ENCODE measurements around the gene FAM81A. TPM values are rescaled to one million over a fixed set of nuclear protein-coding genes. Genes with fewer than 3 reads are reported as not detected.

FAM81A gene
- total and polyA plus RNA-seq, 2 donors (not counting 1 experiment from before 2014, with no cell fraction given), result 0.24 to 0.33 TPM

DNA sequence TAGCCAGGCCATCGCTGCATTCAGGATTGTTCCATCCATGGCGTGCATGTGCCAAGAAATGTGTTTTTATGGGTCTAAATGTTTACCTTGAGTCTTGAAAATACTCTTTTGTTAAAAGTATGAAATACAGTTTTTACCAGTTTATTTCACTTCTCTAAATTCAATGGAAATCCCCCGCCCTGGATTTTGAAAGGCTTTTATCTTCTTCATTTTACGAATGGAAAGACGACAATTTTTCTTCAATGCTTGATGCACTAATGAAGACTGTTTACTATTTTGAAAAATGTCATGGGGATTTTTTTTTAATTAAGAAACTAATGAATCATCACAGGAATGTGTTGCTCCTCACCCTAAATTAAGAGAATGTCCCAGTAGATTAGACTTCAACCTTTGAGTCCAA is 83.5 kb downstream of the FAM81A start:
- Histone ChIP-seq H3K79me2 (ENCODE audit: control insufficient read depth, insufficient read depth, low read length) (no peaks in the 10 kb centered on the region), H3K27me3 (ENCODE audit: control insufficient read depth, insufficient read depth, low read length) (no peaks in the 10 kb centered on the region), H3K4me3 (replicated peaks in 1 of 4; ENCODE audit: control extremely low read depth in 1 of 4, insufficient read depth in 1 of 4, low read depth in 3 of 4, low read length in 4 of 4) (no peak overlapping the region), H3K4me1 (ENCODE audit: control insufficient read depth, extremely low read depth, insufficient read depth, low read length) (no peaks in the 10 kb centered on the region), H3K9me3 (ENCODE audit: control insufficient read depth, insufficient read depth, low read depth, low read length) (no peaks in the 10 kb centered on the region), H3K27ac (ENCODE audit: insufficient read depth, low read length) (no peak overlapping the region), H3K36me3 (ENCODE audit: control insufficient read depth, insufficient read depth, low read length) (no peaks in the 10 kb centered on the region), H3K9ac (ENCODE audit: insufficient read depth, low read length) (no peak overlapping the region), H3K4me2 (ENCODE audit: extremely low read depth, insufficient read depth, low read length) (no peak overlapping the region), H4K20me1 (ENCODE audit: control insufficient read depth, extremely low read depth, insufficient read depth, low read length) (no peaks in the 10 kb centered on the region), H2AFZ (ENCODE audit: low read length) (no peak overlapping the region)
- DNase-seq (ENCODE audit: low read depth in 2 of 2), result no peak
- no peak for TF ChIP-seq EZH2 (IDR thresholded peaks at IDR 0.05; ENCODE audit: low read length, missing control alignments)
- TF ChIP-seq, protein P1, sequence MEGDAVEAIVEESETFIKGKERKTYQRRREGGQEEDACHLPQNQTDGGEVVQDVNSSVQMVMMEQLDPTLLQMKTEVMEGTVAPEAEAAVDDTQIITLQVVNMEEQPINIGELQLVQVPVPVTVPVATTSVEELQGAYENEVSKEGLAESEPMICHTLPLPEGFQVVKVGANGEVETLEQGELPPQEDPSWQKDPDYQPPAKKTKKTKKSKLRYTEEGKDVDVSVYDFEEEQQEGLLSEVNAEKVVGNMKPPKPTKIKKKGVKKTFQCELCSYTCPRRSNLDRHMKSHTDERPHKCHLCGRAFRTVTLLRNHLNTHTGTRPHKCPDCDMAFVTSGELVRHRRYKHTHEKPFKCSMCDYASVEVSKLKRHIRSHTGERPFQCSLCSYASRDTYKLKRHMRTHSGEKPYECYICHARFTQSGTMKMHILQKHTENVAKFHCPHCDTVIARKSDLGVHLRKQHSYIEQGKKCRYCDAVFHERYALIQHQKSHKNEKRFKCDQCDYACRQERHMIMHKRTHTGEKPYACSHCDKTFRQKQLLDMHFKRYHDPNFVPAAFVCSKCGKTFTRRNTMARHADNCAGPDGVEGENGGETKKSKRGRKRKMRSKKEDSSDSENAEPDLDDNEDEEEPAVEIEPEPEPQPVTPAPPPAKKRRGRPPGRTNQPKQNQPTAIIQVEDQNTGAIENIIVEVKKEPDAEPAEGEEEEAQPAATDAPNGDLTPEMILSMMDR (conservative IDR thresholded peaks at IDR 0.05 in 1 of 2, IDR thresholded peaks at IDR 0.05 in 1 of 2; ENCODE audit: low read depth in 1 of 2, low read length in 2 of 2), result no peak

DNA sequence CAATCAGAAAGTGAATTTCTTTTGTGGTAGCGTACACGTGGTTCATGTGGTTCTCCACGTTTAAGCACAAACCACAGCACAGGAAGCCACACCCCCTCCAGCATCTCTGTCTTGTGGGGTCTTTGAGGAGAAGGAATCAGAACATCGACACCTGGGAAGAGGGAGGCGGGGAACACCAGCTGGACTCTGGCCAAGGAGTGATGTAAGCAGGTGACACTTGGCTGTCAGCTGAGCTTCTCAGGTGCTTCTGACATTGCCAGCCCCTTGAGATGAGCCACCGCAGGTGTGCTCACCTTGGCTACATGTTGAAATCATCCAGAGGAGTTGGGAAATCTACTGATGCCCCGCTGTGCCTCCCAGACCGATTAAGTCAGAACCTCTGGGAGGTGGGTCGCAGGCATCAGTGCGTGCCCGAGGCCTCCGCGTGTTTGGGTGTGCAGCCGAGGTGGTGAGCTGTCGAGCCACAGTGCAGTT is 85.0 kb downstream of the FAM81A start:
- H3K79me2 ChIP-seq (ENCODE audit: control insufficient read depth, insufficient read depth, low read length), result no peaks in the 10 kb centered on the region
- H3K27me3 ChIP-seq (ENCODE audit: control insufficient read depth, insufficient read depth, low read length), result no peaks in the 10 kb centered on the region
- no peaks in the 10 kb centered on the region for H3K4me1 ChIP-seq (ENCODE audit: control insufficient read depth, extremely low read depth, insufficient read depth, low read length)
- H3K9ac ChIP-seq (ENCODE audit: insufficient read depth, low read length), result no peak overlapping the region
- no peaks in the 10 kb centered on the region for H3K36me3 ChIP-seq (ENCODE audit: control insufficient read depth, insufficient read depth, low read length)
- no peak overlapping the region for H3K27ac ChIP-seq (ENCODE audit: insufficient read depth, low read length)
- DNase-seq (ENCODE audit: low read depth in 2 of 2), result no peak
- no peaks in the 10 kb centered on the region for H3K9me3 ChIP-seq (ENCODE audit: control insufficient read depth, insufficient read depth, low read depth, low read length)
- H3K4me2 ChIP-seq (ENCODE audit: extremely low read depth, insufficient read depth, low read length), result no peak overlapping the region
- no peak overlapping the region for H3K4me3 ChIP-seq (replicated peaks in 1 of 4; ENCODE audit: control extremely low read depth in 1 of 4, insufficient read depth in 1 of 4, low read depth in 3 of 4, low read length in 4 of 4)
- H2AFZ ChIP-seq (ENCODE audit: low read length), result no peak overlapping the region
- TF ChIP-seq, protein P1 (conservative IDR thresholded peaks at IDR 0.05 in 1 of 2, IDR thresholded peaks at IDR 0.05 in 1 of 2; ENCODE audit: low read depth in 1 of 2, low read length in 2 of 2), result no peak
- no peak for TF ChIP-seq EZH2 (IDR thresholded peaks at IDR 0.05; ENCODE audit: low read length, missing control alignments)
- no peaks in the 10 kb centered on the region for H4K20me1 ChIP-seq (ENCODE audit: control insufficient read depth, extremely low read depth, insufficient read depth, low read length)

DNA sequence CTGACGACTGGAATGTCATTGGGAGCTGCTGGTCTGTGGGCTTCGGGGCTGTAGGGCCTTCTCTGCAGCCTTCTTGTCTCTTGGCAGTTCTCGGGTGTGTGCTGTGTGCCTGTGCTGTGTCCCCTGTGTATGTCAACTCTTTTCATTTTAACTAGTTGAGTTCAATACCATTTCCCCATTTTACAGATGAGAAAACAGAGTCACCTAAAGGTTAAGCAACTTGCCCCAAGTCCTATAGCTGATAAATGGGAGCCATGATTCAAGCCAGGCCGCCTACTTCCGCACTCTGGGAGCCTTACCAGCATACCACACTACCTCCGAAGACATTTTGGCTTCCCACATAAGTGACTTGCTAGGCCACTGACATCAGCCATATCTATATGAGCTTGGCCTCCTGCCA is 85.7 kb downstream of the FAM81A start:
- H4K20me1 ChIP-seq (ENCODE audit: control insufficient read depth, extremely low read depth, insufficient read depth, low read length), result no peaks in the 10 kb centered on the region
- H3K79me2 ChIP-seq (ENCODE audit: control insufficient read depth, insufficient read depth, low read length), result no peaks in the 10 kb centered on the region
- no peak overlapping the region for H3K4me3 ChIP-seq (replicated peaks in 1 of 4; ENCODE audit: control extremely low read depth in 1 of 4, insufficient read depth in 1 of 4, low read depth in 3 of 4, low read length in 4 of 4)
- H3K4me1 ChIP-seq (ENCODE audit: control insufficient read depth, extremely low read depth, insufficient read depth, low read length), result no peaks in the 10 kb centered on the region
- no peak overlapping the region for H3K9ac ChIP-seq (ENCODE audit: insufficient read depth, low read length)
- no peaks in the 10 kb centered on the region for H3K9me3 ChIP-seq (ENCODE audit: control insufficient read depth, insufficient read depth, low read depth, low read length)
- DNase-seq (ENCODE audit: low read depth in 2 of 2), result no peak
- no peaks in the 10 kb centered on the region for H3K27me3 ChIP-seq (ENCODE audit: control insufficient read depth, insufficient read depth, low read length)
- no peak overlapping the region for H2AFZ ChIP-seq (ENCODE audit: low read length)
- H3K4me2 ChIP-seq (ENCODE audit: extremely low read depth, insufficient read depth, low read length), result no peak overlapping the region
- no peak overlapping the region for H3K27ac ChIP-seq (ENCODE audit: insufficient read depth, low read length)
- no peaks in the 10 kb centered on the region for H3K36me3 ChIP-seq (ENCODE audit: control insufficient read depth, insufficient read depth, low read length)
- no peak for TF ChIP-seq EZH2 (IDR thresholded peaks at IDR 0.05; ENCODE audit: low read length, missing control alignments)
- TF ChIP-seq, protein P1 (conservative IDR thresholded peaks at IDR 0.05 in 1 of 2, IDR thresholded peaks at IDR 0.05 in 1 of 2; ENCODE audit: low read depth in 1 of 2, low read length in 2 of 2), result no peak
